K562 (cell line): ENCODE results near the gene GAL3ST3. TPM values are rescaled to one million over a fixed set of nuclear protein-coding genes. Genes with fewer than 3 reads are reported as not detected.

Experiments used
- BACH1 ChIP-seq: fragments of 200-800 bp; sonication (Bioruptor generic); IDR thresholded peaks from 2 replicates; pipeline ENCODE4 v1.6.1; 2016; ENCODE audit warnings: missing genetic modification characterization, missing compliant biosample characterization
- CREB3 ChIP-seq: fragments of 450-650 bp; conservative IDR thresholded peaks from 2 replicates; pipeline ENCODE4 v1.6.1; 2016; ENCODE audit warnings: missing genetic modification characterization, low read depth, mild to moderate bottlenecking, missing compliant biosample characterization, moderate library complexity
- FOSL1 ChIP-seq: fragments of 200-800 bp; sonication (Bioruptor generic); conservative IDR thresholded peaks from 2 replicates; pipeline ENCODE4 v1.6.1; 2016; ENCODE audit warnings: missing genetic modification characterization, missing compliant biosample characterization
- IRF9 ChIP-seq: fragments of 450-650 bp; IDR thresholded peaks from 2 replicates; pipeline ENCODE4 v1.6.1; 2016; ENCODE audit warnings: missing biosample characterization, missing genetic modification characterization
- MBD1 ChIP-seq: fragments of 250-450 bp; sonication (Bioruptor Pico); IDR thresholded peaks from 2 replicates; pipeline ENCODE4 v1.8.0; 2022; ENCODE audit warnings: inconsistent platforms
- MEF2A ChIP-seq: IDR thresholded peaks from 2 replicates; pipeline ENCODE4 v1.6.1; 2011; ENCODE audit warnings: low read depth, mild to moderate bottlenecking, low read length, moderate library complexity; ENCODE audit not compliant: control insufficient read depth
- MXI1 ChIP-seq: IDR thresholded peaks from 2 replicates; pipeline ENCODE4 v1.6.1; 2011; ENCODE audit warnings: low read depth, mild to moderate bottlenecking, improper control_type of control experiment, low read length
- NEUROD1 ChIP-seq: fragments of 150-350 bp; IDR thresholded peaks from 2 replicates; pipeline ENCODE4 v1.6.1; 2014; ENCODE audit warnings: borderline replicate concordance, low read length, low read depth; ENCODE audit not compliant: partially characterized antibody
- NONO ChIP-seq, 2 experiments: fragments of 200-400 bp in 1 of 2; fragments of 450-650 bp in 1 of 2; formaldehyde crosslinking in 1 of 2; IDR thresholded peaks; 2 replicates each; pipeline ENCODE4 v1.6.1; 2017; ENCODE audit warnings: low read depth in 2 of 2, mild to moderate bottlenecking in 2 of 2, moderate library complexity in 2 of 2, low read length in 1 of 2
- RERE ChIP-seq: sonication (generic); formaldehyde crosslinking; IDR thresholded peaks from 2 replicates; pipeline ENCODE4 v1.8.0; 2023; ENCODE audit warnings: missing genetic modification reagents, mild to moderate bottlenecking, borderline replicate concordance
- SETDB1 ChIP-seq: IDR thresholded peaks from one replicate; pipeline ENCODE4 v1.6.1; 2012; ENCODE audit warnings: low read length, control low read depth, inconsistent platforms
- SMAD2 ChIP-seq: fragments of 150-350 bp; IDR thresholded peaks from 2 replicates; pipeline ENCODE4 v1.6.1; 2014; ENCODE audit warnings: low read depth, mild to moderate bottlenecking, low read length
- TBL1XR1 ChIP-seq, 2 experiments: IDR thresholded peaks; 2 replicates each; pipeline ENCODE4 v1.6.1; 2012; ENCODE audit warnings: improper control_type of control experiment in 2 of 2, low read length in 2 of 2, mild to moderate bottlenecking in 1 of 2
- TRIM24 ChIP-seq, 2 experiments: fragments of 450-650 bp; IDR thresholded peaks; 2 replicates each; pipeline ENCODE4 v1.6.1; 2016
- U2AF1 ChIP-seq: fragments of 200-400 bp; formaldehyde crosslinking; optimal IDR thresholded peaks from 2 replicates; pipeline ENCODE3; 2017; ENCODE audit warnings: mild to moderate bottlenecking, low read depth, low read length, moderate library complexity
- ZNF197 ChIP-seq: fragments of 200-800 bp; sonication (Bioruptor generic); IDR thresholded peaks from 2 replicates; pipeline ENCODE4 v1.6.1; 2016; ENCODE audit warnings: low read depth, missing genetic modification characterization, missing compliant biosample characterization
- ZNF764 ChIP-seq: fragments of 250-450 bp; sonication (Bioruptor Pico); IDR thresholded peaks from 2 replicates; pipeline ENCODE4 v1.4.0; 2020; ENCODE audit warnings: low read depth, mild to moderate bottlenecking, moderate library complexity
- polyA plus RNA-seq, 8 experiments: library from polyadenylated mRNA; depleted of rRNA in 4 of 8; stranded (reverse) in 5 of 8; unstranded in 3 of 8; fragments of >200 nt; fragmentation: Nextera tagmentation in 2 of 8; fragmentation: Illumina TruSeq in 1 of 8; extraction: Ambion mirVana in 2 of 8; extraction: Trizol in 1 of 8; gene quantifications; 2 replicates each; pipeline versions ENCODE4 v1.2.1 to v1.2.3, GENCODE V29; 2011 to 2014; ENCODE audit warnings: inconsistent platforms in 1 of 8, missing spikeins in 1 of 8
- total RNA-seq, 7 experiments: library from RNA; depleted of rRNA in 6 of 7; stranded (reverse); fragments of >200 nt in 6 of 7; fragmentation: Illumina TruSeq in 2 of 7; extraction: Trizol in 2 of 7; gene quantifications; 2 replicates each; pipeline versions ENCODE4 v1.2.1 to v1.2.3, GENCODE V29; 2011 to 2021; ENCODE audit warnings: low replicate concordance in 1 of 7

GAL3ST3 gene
- total and polyA plus RNA-seq, 9 of the 15 experiments (the other 6 are each of a cell fraction or from before 2014, with no cell fraction given), result not detected

- no peak for TF ChIP-seq ZNF197
- TF ChIP-seq SMAD2, result no peak
- TF ChIP-seq MBD1, result no peak
- peak; percentile 11 to 50; a peak in 1 of 4 replicates for TF ChIP-seq TBL1XR1 (IDR thresholded peaks at IDR 0.05; ENCODE audit: low read length in 2 of 2)
- peak; percentile 24 for TF ChIP-seq NEUROD1
- TF ChIP-seq MEF2A, result no peak
- no peak; the same call in 1 of the 2 replicates for TF ChIP-seq MXI1
- no peak for TF ChIP-seq ZNF764 (CRISPR knock-in tag)
- no peak for TF ChIP-seq U2AF1
- TF ChIP-seq SETDB1, result peak; percentile 80
- TF ChIP-seq TRIM24 (IDR thresholded peaks at IDR 0.05), result no peak
- no peak for TF ChIP-seq CREB3 (tag)
- no peak for TF ChIP-seq RERE
- TF ChIP-seq FOSL1 (tag), result no peak
- peak in 1 of 2 experiments; percentile 44; a peak in 1 of 4 replicates for TF ChIP-seq NONO (IDR thresholded peaks at IDR 0.05; ENCODE audit: low read depth in 2 of 2, low read length in 1 of 2)
- no peak for TF ChIP-seq BACH1 (tag)
- TF ChIP-seq IRF9 (tag), result no peak
Observed at GRCh38 chr11:66051766-66052663, 3.1 kb upstream of the GAL3ST3 start, which contains the start of gene SF3B2 (continued).
